HCT116 (cell line): ENCODE data around the gene DCAF10.

Experiments
- EZH2 ChIP-seq: fragments of 200-600 bp; sonication (generic); IDR thresholded peaks from 2 replicates; pipeline ENCODE4 v1.6.1; 2017; ENCODE audit warnings: antibody characterized with exemption, mixed run types
- POLR2AphosphoS5 ChIP-seq: IDR thresholded peaks from 2 replicates; pipeline ENCODE4 v1.6.1; 2011; ENCODE audit warnings: mild to moderate bottlenecking, low read depth, low read length, moderate library complexity
- RAD21 ChIP-seq: IDR thresholded peaks from 2 replicates; pipeline ENCODE4 v1.6.1; 2012; ENCODE audit warnings: low read depth, mild to moderate bottlenecking
- SP1 ChIP-seq: IDR thresholded peaks from 2 replicates; pipeline ENCODE4 v1.6.1; 2012; ENCODE audit warnings: low read depth
- TF ChIP-seq, protein P1 (sequence below), 3 experiments: fragments of 200-600 bp in 1 of 3; sonication (generic) in 1 of 3; IDR thresholded peaks in 2 of 3; conservative IDR thresholded peaks in 1 of 3; 2 replicates each; pipeline ENCODE4 v1.5.1; 2012 to 2017; ENCODE audit warnings: low read depth in 2 of 3, low read length in 2 of 3, antibody characterized with exemption in 1 of 3, borderline replicate concordance in 1 of 3, control low read depth in 1 of 3, mild to moderate bottlenecking in 1 of 3, mixed read lengths in 1 of 3, mixed run types in 1 of 3, moderate library complexity in 1 of 3; ENCODE audit not compliant: insufficient read depth in 1 of 3

DNA sequence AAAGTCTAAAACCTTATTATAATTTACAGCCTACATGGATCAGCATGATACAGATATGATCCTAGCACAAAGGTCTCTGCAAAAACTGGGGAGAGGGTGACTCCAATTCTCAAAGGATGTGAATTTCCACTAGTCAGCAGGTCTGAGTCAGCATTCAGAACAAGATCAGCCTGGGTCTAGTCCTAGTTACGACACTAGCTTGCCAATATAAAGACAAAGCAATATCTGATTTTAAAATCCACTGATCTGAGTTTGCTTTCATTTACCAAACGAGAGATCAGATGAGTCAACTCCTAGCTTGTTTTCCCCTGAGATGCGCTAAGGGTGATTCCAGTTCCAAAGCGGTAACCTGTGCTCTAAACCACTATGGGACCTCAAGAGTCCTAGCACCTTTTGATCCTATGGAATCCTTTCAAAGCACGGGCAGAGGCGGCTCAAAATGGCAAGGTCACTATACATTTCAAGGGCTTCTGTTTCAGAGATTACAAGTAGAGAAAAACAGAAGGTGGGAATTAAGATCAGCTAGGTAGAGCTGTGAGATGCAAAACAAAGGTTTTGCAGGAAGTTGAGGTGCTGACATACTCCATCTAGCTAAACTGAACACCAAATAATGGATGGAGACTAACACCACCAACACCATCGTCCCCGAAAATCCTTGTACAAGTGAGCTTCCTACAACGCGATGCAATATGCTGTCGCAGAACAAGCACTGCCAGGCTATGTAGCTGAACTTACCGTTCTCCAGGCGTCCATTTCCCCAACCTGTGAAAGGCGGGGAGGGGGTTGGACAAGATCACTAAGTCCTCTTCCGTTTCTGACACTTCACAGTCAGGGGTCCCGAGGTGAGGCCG lies 102.4 kb downstream of the DCAF10 start:
- no peak for TF ChIP-seq EZH2
- no peak for TF ChIP-seq POLR2AphosphoS5
- TF ChIP-seq, protein P1, sequence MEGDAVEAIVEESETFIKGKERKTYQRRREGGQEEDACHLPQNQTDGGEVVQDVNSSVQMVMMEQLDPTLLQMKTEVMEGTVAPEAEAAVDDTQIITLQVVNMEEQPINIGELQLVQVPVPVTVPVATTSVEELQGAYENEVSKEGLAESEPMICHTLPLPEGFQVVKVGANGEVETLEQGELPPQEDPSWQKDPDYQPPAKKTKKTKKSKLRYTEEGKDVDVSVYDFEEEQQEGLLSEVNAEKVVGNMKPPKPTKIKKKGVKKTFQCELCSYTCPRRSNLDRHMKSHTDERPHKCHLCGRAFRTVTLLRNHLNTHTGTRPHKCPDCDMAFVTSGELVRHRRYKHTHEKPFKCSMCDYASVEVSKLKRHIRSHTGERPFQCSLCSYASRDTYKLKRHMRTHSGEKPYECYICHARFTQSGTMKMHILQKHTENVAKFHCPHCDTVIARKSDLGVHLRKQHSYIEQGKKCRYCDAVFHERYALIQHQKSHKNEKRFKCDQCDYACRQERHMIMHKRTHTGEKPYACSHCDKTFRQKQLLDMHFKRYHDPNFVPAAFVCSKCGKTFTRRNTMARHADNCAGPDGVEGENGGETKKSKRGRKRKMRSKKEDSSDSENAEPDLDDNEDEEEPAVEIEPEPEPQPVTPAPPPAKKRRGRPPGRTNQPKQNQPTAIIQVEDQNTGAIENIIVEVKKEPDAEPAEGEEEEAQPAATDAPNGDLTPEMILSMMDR (IDR thresholded peaks at IDR 0.05 in 2 of 3, conservative IDR thresholded peaks at IDR 0.05 in 1 of 3; ENCODE audit: borderline replicate concordance in 1 of 3, insufficient read depth in 1 of 3, low read depth in 2 of 3, low read length in 2 of 3): no peak
- TF ChIP-seq RAD21: no peak
- TF ChIP-seq SP1: no peak
